ENCODE measurements around the gene DPEP2.

The DPEP2 gene

DNA sequence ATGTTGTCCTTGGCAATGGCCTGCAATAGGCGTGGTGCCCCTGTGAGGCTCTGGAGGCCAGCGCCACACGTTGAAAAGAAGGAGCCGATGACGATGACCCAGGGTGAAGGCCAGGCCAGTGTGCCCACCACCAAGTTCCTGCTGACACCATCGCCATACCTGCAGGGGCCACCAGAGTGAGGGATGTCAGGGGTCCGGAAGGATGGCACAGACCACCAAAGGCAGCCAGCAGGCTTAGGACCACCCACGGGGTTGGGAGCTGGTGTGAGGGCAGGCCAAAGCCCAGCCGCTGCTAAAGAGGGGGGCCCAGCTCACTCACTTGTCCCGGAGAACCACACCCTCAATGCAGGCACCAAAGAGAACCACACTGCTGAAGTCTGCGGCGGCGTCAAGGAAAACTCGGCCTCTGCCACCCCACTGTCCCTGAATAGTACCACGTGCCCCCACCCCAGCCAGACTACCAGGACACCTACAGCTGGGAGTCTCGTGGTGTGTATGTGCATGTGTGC is 48.9 kb downstream of the DPEP2 start:
- no peak overlapping the region for H3K4me3 ChIP-seq (IDR thresholded peaks at IDR 0.05; ENCODE audit: insufficient read depth, low read depth, low read length)
- H3K27ac ChIP-seq, result no peak overlapping the region
- H2AFZ ChIP-seq (ENCODE audit: low read depth), result no peak overlapping the region
- no peaks in the 10 kb centered on the region for H3K27me3 ChIP-seq (ENCODE audit: insufficient read depth, low read depth)
- H4K20me1 ChIP-seq (ENCODE audit: insufficient read depth), result no peaks in the 10 kb centered on the region
- no peak overlapping the region for H3K9ac ChIP-seq
- TF ChIP-seq, protein P1, sequence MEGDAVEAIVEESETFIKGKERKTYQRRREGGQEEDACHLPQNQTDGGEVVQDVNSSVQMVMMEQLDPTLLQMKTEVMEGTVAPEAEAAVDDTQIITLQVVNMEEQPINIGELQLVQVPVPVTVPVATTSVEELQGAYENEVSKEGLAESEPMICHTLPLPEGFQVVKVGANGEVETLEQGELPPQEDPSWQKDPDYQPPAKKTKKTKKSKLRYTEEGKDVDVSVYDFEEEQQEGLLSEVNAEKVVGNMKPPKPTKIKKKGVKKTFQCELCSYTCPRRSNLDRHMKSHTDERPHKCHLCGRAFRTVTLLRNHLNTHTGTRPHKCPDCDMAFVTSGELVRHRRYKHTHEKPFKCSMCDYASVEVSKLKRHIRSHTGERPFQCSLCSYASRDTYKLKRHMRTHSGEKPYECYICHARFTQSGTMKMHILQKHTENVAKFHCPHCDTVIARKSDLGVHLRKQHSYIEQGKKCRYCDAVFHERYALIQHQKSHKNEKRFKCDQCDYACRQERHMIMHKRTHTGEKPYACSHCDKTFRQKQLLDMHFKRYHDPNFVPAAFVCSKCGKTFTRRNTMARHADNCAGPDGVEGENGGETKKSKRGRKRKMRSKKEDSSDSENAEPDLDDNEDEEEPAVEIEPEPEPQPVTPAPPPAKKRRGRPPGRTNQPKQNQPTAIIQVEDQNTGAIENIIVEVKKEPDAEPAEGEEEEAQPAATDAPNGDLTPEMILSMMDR (conservative IDR thresholded peaks at IDR 0.05; ENCODE audit: low read depth, low read length), result no peak
- H3K79me2 ChIP-seq (ENCODE audit: insufficient read depth, low read depth), result no peaks in the 10 kb centered on the region
- H3K36me3 ChIP-seq (ENCODE audit: insufficient read depth), result no peaks in the 10 kb centered on the region
- H3K4me2 ChIP-seq, result no peak overlapping the region
- no peaks in the 10 kb centered on the region for H3K4me1 ChIP-seq (ENCODE audit: low read depth, poor library complexity, severe bottlenecking)

DNA sequence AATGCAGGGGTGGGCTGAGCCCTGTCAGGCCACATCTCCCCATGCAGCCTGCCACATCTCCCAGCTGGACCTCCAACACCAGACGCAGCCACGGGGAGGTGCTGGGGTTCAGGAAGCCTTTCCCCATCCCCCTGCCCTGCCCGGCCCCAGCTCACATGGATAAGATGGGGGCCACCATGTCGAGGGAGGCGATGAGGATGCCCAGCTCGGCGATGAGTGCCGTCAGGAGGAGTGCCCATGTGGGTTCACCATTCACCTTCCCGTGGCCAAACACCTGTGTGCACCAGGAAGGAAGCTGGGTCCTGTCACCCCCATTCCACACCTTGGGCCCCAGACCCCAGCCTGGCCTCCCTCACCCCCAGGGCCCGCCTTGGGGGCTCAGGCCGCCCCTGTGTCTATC is 49.6 kb downstream of the DPEP2 start:
- TF ChIP-seq, protein P1 (conservative IDR thresholded peaks at IDR 0.05; ENCODE audit: low read depth, low read length), result no peak
- Histone ChIP-seq H3K36me3 (ENCODE audit: insufficient read depth) (no peaks in the 10 kb centered on the region), H3K4me2 (no peak overlapping the region), H4K20me1 (ENCODE audit: insufficient read depth) (no peaks in the 10 kb centered on the region), H3K79me2 (ENCODE audit: insufficient read depth, low read depth) (no peaks in the 10 kb centered on the region), H3K27me3 (ENCODE audit: insufficient read depth, low read depth) (no peaks in the 10 kb centered on the region), H3K4me1 (ENCODE audit: low read depth, poor library complexity, severe bottlenecking) (no peaks in the 10 kb centered on the region), H2AFZ (ENCODE audit: low read depth) (no peak overlapping the region), H3K4me3 (IDR thresholded peaks at IDR 0.05; ENCODE audit: insufficient read depth, low read depth, low read length) (no peak overlapping the region), H3K9ac (no peak overlapping the region), H3K27ac (no peak overlapping the region)

- H3K4me3 ChIP-seq (IDR thresholded peaks at IDR 0.05; ENCODE audit: insufficient read depth, low read depth, low read length), result no peak overlapping the region
- H3K4me1 ChIP-seq (ENCODE audit: low read depth, poor library complexity, severe bottlenecking), result no peaks in the 10 kb centered on the region
- H3K79me2 ChIP-seq (ENCODE audit: insufficient read depth, low read depth), result no peaks in the 10 kb centered on the region
- H3K36me3 ChIP-seq (ENCODE audit: insufficient read depth), result no peaks in the 10 kb centered on the region
- H3K27me3 ChIP-seq (ENCODE audit: insufficient read depth, low read depth), result no peaks in the 10 kb centered on the region
- TF ChIP-seq, protein P1 (conservative IDR thresholded peaks at IDR 0.05; ENCODE audit: low read depth, low read length), result no peak
- H3K27ac ChIP-seq, result no peak overlapping the region
- H3K4me2 ChIP-seq, result no peak overlapping the region
- H3K9ac ChIP-seq, result no peak overlapping the region
- no peaks in the 10 kb centered on the region for H4K20me1 ChIP-seq (ENCODE audit: insufficient read depth)
- H2AFZ ChIP-seq (ENCODE audit: low read depth), result no peak overlapping the region
Measured at GRCh38 chr16:67948015-67948414, 51.3 kb downstream of the DPEP2 start.

DNA sequence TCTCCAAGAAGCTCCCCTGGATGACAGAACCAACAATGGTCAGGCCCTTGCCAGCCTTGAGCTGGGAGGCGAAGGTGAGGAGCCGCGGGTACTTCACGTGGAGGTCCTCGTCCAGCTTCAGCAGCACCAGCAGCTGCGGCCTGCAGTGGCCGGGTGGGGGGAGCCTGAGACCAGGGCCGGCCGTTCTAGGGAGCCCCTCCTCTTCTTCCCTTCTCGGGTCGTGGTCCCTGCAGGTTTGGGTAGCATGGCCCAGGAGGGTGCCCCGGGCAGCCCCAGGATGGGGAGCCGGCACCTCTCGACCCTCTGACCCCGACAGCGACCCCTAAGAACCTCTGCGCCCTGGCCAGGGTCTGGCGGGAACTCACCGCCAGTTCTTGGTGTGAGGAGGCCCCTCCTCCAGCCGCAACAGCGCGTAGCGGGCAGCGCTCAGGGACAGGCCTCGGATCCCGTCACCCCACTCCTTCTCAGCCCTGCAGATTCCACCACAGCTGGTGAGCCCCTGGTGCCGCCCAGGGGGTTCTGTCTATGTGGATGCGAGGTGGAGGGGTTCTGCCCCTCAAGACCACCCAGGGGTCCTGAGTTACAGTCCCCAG is 52.2 kb downstream of the DPEP2 start:
- no peak overlapping the region for H3K27ac ChIP-seq
- H3K4me2 ChIP-seq, result no peak overlapping the region
- no peak overlapping the region for H3K4me3 ChIP-seq (IDR thresholded peaks at IDR 0.05; ENCODE audit: insufficient read depth, low read depth, low read length)
- H3K4me1 ChIP-seq (ENCODE audit: low read depth, poor library complexity, severe bottlenecking), result no peaks in the 10 kb centered on the region
- H2AFZ ChIP-seq (ENCODE audit: low read depth), result no peak overlapping the region
- H3K79me2 ChIP-seq (ENCODE audit: insufficient read depth, low read depth), result no peaks in the 10 kb centered on the region
- TF ChIP-seq, protein P1 (conservative IDR thresholded peaks at IDR 0.05; ENCODE audit: low read depth, low read length), result no peak
- no peaks in the 10 kb centered on the region for H3K27me3 ChIP-seq (ENCODE audit: insufficient read depth, low read depth)
- H3K36me3 ChIP-seq (ENCODE audit: insufficient read depth), result no peaks in the 10 kb centered on the region
- no peak overlapping the region for H3K9ac ChIP-seq
- no peaks in the 10 kb centered on the region for H4K20me1 ChIP-seq (ENCODE audit: insufficient read depth)
